Neuronal stem cell (in vitro differentiated cells): ENCODE results near the gene SNAPC1.

ENCODE experiments used
- DNase-seq: peaks from one replicate; pipeline ENCODE4 v3.0.0-alpha.2; 2013; ENCODE audit warnings: low spot score
- H2AFZ ChIP-seq: one replicate; pipeline ENCODE4 v1.6.1; 2013; ENCODE audit warnings: mild to moderate bottlenecking, low read length, inconsistent platforms
- H2AK5ac ChIP-seq: 2 replicates; pipeline ENCODE4 v1.6.1; 2013; ENCODE audit warnings: low read depth, mild to moderate bottlenecking, inconsistent platforms, low read length, moderate library complexity, mixed read lengths
- H2BK120ac ChIP-seq: 2 replicates; pipeline ENCODE4 v1.6.1; 2013; ENCODE audit warnings: low read depth, mild to moderate bottlenecking, inconsistent platforms, low read length, moderate library complexity, mixed read lengths
- H2BK12ac ChIP-seq: one replicate; pipeline ENCODE4 v1.6.1; 2013; ENCODE audit warnings: low read length, inconsistent platforms
- H2BK15ac ChIP-seq: 2 replicates; pipeline ENCODE4 v1.6.1; 2013; ENCODE audit warnings: mild to moderate bottlenecking, low read length, inconsistent platforms, mixed read lengths
- H2BK5ac ChIP-seq: one replicate; pipeline ENCODE4 v1.6.1; 2013; ENCODE audit warnings: inconsistent platforms, mild to moderate bottlenecking, low read length, moderate library complexity
- H3K14ac ChIP-seq: one replicate; pipeline ENCODE4 v1.6.1; 2013; ENCODE audit warnings: low read length, inconsistent platforms
- H3K18ac ChIP-seq: 2 replicates; pipeline ENCODE4 v1.6.1; 2013; ENCODE audit warnings: low read length, inconsistent platforms
- H3K23ac ChIP-seq: 2 replicates; pipeline ENCODE4 v1.6.1; 2013; ENCODE audit warnings: low read depth, mild to moderate bottlenecking, mixed read lengths, low read length, inconsistent platforms; ENCODE audit not compliant: poor library complexity
- H3K27ac ChIP-seq: replicated peaks from 3 replicates; pipeline ENCODE4 v1.5.1; 2013; ENCODE audit warnings: low read length, inconsistent platforms
- H3K27me3 ChIP-seq, 3 experiments: 2 replicates each; pipeline ENCODE4 v1.6.1; 2013; ENCODE audit warnings: low read length in 3 of 3, mild to moderate bottlenecking in 2 of 3, inconsistent platforms in 1 of 3, low read depth in 1 of 3, mixed read lengths in 1 of 3, moderate library complexity in 1 of 3; ENCODE audit not compliant: control insufficient read depth in 3 of 3, insufficient read depth in 3 of 3
- H3K36me3 ChIP-seq, 2 donors: replicated peaks in 1 of 2; 2 replicates each; pipeline ENCODE4 v1.6.1; 2013; ENCODE audit warnings: low read length in 2 of 2; ENCODE audit not compliant: control insufficient read depth in 2 of 2, insufficient read depth in 2 of 2
- H3K4ac ChIP-seq: 2 replicates; pipeline ENCODE4 v1.6.1; 2013; ENCODE audit warnings: inconsistent platforms, mild to moderate bottlenecking, low read length, moderate library complexity
- H3K4me1 ChIP-seq, 2 donors: 1 replicate in 1 of 2; 2 replicates in 1 of 2; pipeline ENCODE4 v1.6.1; 2013; ENCODE audit warnings: low read length in 2 of 2, low read depth in 1 of 2; ENCODE audit not compliant: control insufficient read depth in 2 of 2, insufficient read depth in 1 of 2
- H3K4me2 ChIP-seq: one replicate; pipeline ENCODE4 v1.6.1; 2013; ENCODE audit warnings: mild to moderate bottlenecking, low read length, inconsistent platforms; ENCODE audit not compliant: insufficient read depth, poor library complexity, severe bottlenecking
- H3K4me3 ChIP-seq, 2 donors: 2 replicates each; pipeline ENCODE4 v1.5.1; 2013; ENCODE audit warnings: low read length in 2 of 2, mild to moderate bottlenecking in 2 of 2, inconsistent platforms in 1 of 2, moderate library complexity in 1 of 2
- H3K79me1 ChIP-seq: one replicate; pipeline ENCODE4 v1.6.1; 2013; ENCODE audit warnings: low read depth, mild to moderate bottlenecking, inconsistent platforms, low read length, moderate library complexity
- H3K9ac ChIP-seq: one replicate; pipeline ENCODE4 v1.6.1; 2013; ENCODE audit warnings: mild to moderate bottlenecking, low read depth, low read length, inconsistent platforms; ENCODE audit not compliant: poor library complexity
- H3K9me3 ChIP-seq, 2 donors: replicated peaks in 1 of 2; 2 replicates each; pipeline versions ENCODE3 to v1.6.1; 2013; ENCODE audit warnings: low read length in 2 of 2, mild to moderate bottlenecking in 2 of 2, inconsistent platforms in 1 of 2, low read depth in 1 of 2, mixed read lengths in 1 of 2, moderate library complexity in 1 of 2; ENCODE audit not compliant: control insufficient read depth in 2 of 2, insufficient read depth in 1 of 2
- H4K8ac ChIP-seq: one replicate; pipeline ENCODE4 v1.6.1; 2013; ENCODE audit warnings: low read depth, mild to moderate bottlenecking, inconsistent platforms, low read length, moderate library complexity
- H4K91ac ChIP-seq: one replicate; pipeline ENCODE4 v1.6.1; 2013; ENCODE audit warnings: low read length, low read depth, mild to moderate bottlenecking, inconsistent platforms; ENCODE audit not compliant: poor library complexity
- WGBS, 2 donors: extraction: QIAGEN DNeasy Blood & Tissue Kit; methylation state at CpG; one replicate each; pipeline ENCODE4 v1.1.7; 2013; ENCODE audit warnings: missing lambda C conversion rate in 2 of 2, mixed read lengths in 1 of 2; ENCODE audit not compliant: insufficient read length in 2 of 2, insufficient replicate concordance in 1 of 2; ENCODE audit errors: extremely low coverage in 2 of 2; 5-methylcytosine and 5-hydroxymethylcytosine counted together

Gene SNAPC1

DNA sequence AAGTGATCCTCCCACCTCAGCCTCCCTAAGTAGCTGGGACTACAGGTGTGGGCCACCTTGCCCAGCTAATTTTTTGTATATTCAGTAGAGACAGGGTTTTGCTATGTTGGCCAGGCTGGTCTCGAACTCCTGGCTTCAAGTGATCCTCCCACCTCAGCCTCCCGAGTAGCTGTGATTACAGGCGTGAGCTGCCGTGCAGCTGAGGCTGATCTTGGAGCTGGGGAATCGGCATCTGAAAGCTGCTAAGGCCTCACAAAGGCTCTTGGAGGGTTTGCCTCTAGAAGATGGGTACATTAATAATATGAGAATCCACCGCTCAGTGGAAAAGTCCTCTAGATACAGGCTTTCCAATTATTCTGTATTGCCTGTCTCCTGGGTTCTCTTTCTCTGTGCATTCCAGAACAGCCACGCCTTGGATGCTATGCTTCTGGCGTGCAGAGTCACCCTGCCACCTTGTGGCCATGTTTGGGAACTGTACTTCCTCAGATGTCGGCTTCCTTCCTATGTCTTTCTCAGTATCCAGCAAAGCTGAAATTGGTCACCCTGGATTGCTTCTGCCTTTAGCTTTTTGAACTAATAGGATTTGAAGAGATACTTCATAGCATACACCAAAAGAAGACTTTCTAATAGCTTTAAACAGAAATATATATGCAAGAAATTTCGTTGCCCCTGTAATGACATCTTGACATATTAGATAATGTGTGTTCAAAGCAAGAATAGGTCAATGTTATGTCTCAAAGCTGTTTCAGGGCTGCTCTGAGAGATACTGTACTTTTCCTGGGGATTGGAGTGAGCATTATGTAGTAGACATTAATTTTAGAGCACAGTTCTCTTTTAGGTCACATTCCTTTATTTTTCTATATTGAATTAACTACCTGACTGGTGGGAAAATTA, 75.4 kb downstream of the SNAPC1 start:
- Histone ChIP-seq H3K14ac (no peak overlapping the region), H3K79me1 (no peaks in the 10 kb centered on the region), H3K4ac (no peak overlapping the region), H3K18ac (no peak overlapping the region), H3K27ac (no peak overlapping the region), H2BK120ac (no peak overlapping the region), H4K91ac (no peak overlapping the region), H3K4me1 (no peaks in the 10 kb centered on the region), H4K8ac (no peak overlapping the region), H3K4me3 (no peak overlapping the region), H3K4me2 (no peak overlapping the region), H2AFZ (no peak overlapping the region), H3K23ac (no peak overlapping the region), H2BK12ac (no peak overlapping the region), H3K36me3 (no peaks in the 10 kb centered on the region), H2BK15ac (no peak overlapping the region), H3K9me3 (no peaks in the 10 kb centered on the region), H2BK5ac (no peak overlapping the region), H2AK5ac (no peak overlapping the region), H3K9ac (no peak overlapping the region), H3K27me3 (peaks cover 0 to 18% (median 0%) of the 10 kb centered on the region in 3 experiments)
- no CpG with 5 or more reads among the region's 10 CpGs for WGBS, 2 donors
- peak; percentile 70 for DNase-seq

GRCh38 chr14:61838661-61839245, 76.5 kb downstream of the SNAPC1 start:
- Histone ChIP-seq H3K36me3 (no peaks in the 10 kb centered on the region), H4K91ac (no peak overlapping the region), H3K18ac (no peak overlapping the region), H3K14ac (no peak overlapping the region), H4K8ac (no peak overlapping the region), H3K27me3 (peaks cover 0 to 18% (median 0%) of the 10 kb centered on the region in 3 experiments), H3K4ac (no peak overlapping the region), H3K27ac (no peak overlapping the region), H2BK12ac (no peak overlapping the region), H3K79me1 (no peaks in the 10 kb centered on the region), H2AFZ (no peak overlapping the region), H2BK15ac (no peak overlapping the region), H2BK5ac (no peak overlapping the region), H3K9me3 (no peaks in the 10 kb centered on the region), H3K4me3 (no peak overlapping the region), H3K4me2 (no peak overlapping the region), H2AK5ac (no peak overlapping the region), H2BK120ac (no peak overlapping the region), H3K9ac (no peak overlapping the region), H3K23ac (no peak overlapping the region), H3K4me1 (no peaks in the 10 kb centered on the region)
- no peak for DNase-seq
- no CpG with 5 or more reads among the region's 5 CpGs for WGBS, 2 donors

GRCh38 chr14:61839507-61839906, 77.3 kb downstream of the SNAPC1 start:
- no peak overlapping the region for H3K23ac ChIP-seq
- no peak overlapping the region for H3K14ac ChIP-seq
- H2AK5ac ChIP-seq = no peak overlapping the region
- H3K27me3 ChIP-seq = peaks cover 0 to 18% (median 0%) of the 10 kb centered on the region in 3 experiments
- H2BK5ac ChIP-seq = no peak overlapping the region
- H2BK12ac ChIP-seq = no peak overlapping the region
- no peak overlapping the region for H3K4me2 ChIP-seq
- no peak overlapping the region for H3K27ac ChIP-seq
- no peak overlapping the region for H3K9ac ChIP-seq
- H3K4ac ChIP-seq = no peak overlapping the region
- no peaks in the 10 kb centered on the region for H3K9me3 ChIP-seq
- DNase-seq = no peak
- H2AFZ ChIP-seq = no peak overlapping the region
- no peak overlapping the region for H4K8ac ChIP-seq
- no peak overlapping the region for H4K91ac ChIP-seq
- H3K18ac ChIP-seq = no peak overlapping the region
- no peak overlapping the region for H2BK120ac ChIP-seq
- no peak overlapping the region for H2BK15ac ChIP-seq
- H3K4me3 ChIP-seq = no peak overlapping the region
- no peaks in the 10 kb centered on the region for H3K4me1 ChIP-seq
- no peaks in the 10 kb centered on the region for H3K79me1 ChIP-seq
- H3K36me3 ChIP-seq = no peaks in the 10 kb centered on the region
- WGBS, 2 donors = no CpG with 5 or more reads among the region's 4 CpGs

GRCh38 chr14:61841145-61841544, 78.9 kb downstream of the SNAPC1 start:
- no peak for DNase-seq
- H3K36me3 ChIP-seq = no peaks in the 10 kb centered on the region
- no peak overlapping the region for H3K4me3 ChIP-seq
- no peaks in the 10 kb centered on the region for H3K79me1 ChIP-seq
- no peak overlapping the region for H2AK5ac ChIP-seq
- H3K4me1 ChIP-seq = no peaks in the 10 kb centered on the region
- no peak overlapping the region for H3K4ac ChIP-seq
- H3K9me3 ChIP-seq = no peaks in the 10 kb centered on the region
- no peak overlapping the region for H4K8ac ChIP-seq
- H3K9ac ChIP-seq = no peak overlapping the region
- no peak overlapping the region for H2AFZ ChIP-seq
- H3K14ac ChIP-seq = no peak overlapping the region
- H4K91ac ChIP-seq = no peak overlapping the region
- no peak overlapping the region for H2BK5ac ChIP-seq
- H3K27ac ChIP-seq = no peak overlapping the region
- H3K23ac ChIP-seq = no peak overlapping the region
- H2BK120ac ChIP-seq = no peak overlapping the region
- H2BK15ac ChIP-seq = no peak overlapping the region
- peaks cover 0 to 14% (median 0%) of the 10 kb centered on the region in 3 experiments for H3K27me3 ChIP-seq
- H3K18ac ChIP-seq = no peak overlapping the region
- no peak overlapping the region for H3K4me2 ChIP-seq
- no peak overlapping the region for H2BK12ac ChIP-seq
